Loucy (cell line): ENCODE data around the gene GCSH.

Experiments used
- H2AFZ ChIP-seq: fragments of 200-600 bp; sonication (generic); 2 replicates; pipeline ENCODE4 v1.6.0; 2016; ENCODE audit warnings: antibody characterized with exemption, mild to moderate bottlenecking, low read length, moderate library complexity
- H3F3A ChIP-seq: fragments of 200-600 bp; 2 replicates; pipeline ENCODE4 v1.6.0; 2016; ENCODE audit warnings: antibody characterized with exemption, low read depth, mild to moderate bottlenecking
- H3K27me3 ChIP-seq: fragments of 200-600 bp; sonication (generic); 2 replicates; pipeline ENCODE4 v1.6.1; 2014; ENCODE audit warnings: low read length, mild to moderate bottlenecking; ENCODE audit not compliant: insufficient read depth, poor library complexity, severe bottlenecking
- H3K36me3 ChIP-seq: fragments of 200-600 bp; sonication (generic); 2 replicates; pipeline ENCODE4 v1.6.1; 2016; ENCODE audit warnings: low read length; ENCODE audit not compliant: insufficient read depth
- H3K4me1 ChIP-seq: fragments of 200-600 bp; sonication (generic); 2 replicates; pipeline ENCODE4 v1.5.1; 2014; ENCODE audit warnings: low read length, mild to moderate bottlenecking; ENCODE audit not compliant: insufficient read depth, poor library complexity, severe bottlenecking
- H3K4me2 ChIP-seq: fragments of 200-600 bp; sonication (generic); 2 replicates; pipeline ENCODE4 v1.6.0; 2014; ENCODE audit warnings: antibody characterized with exemption, low read length, low read depth, mild to moderate bottlenecking; ENCODE audit not compliant: poor library complexity, severe bottlenecking
- H3K4me3 ChIP-seq: fragments of 200-600 bp; sonication (generic); 2 replicates; pipeline ENCODE4 v1.5.1; 2014; ENCODE audit warnings: low read length, mild to moderate bottlenecking, mixed read lengths; ENCODE audit not compliant: poor library complexity, severe bottlenecking
- H3K79me2 ChIP-seq: fragments of 200-600 bp; sonication (generic); 2 replicates; pipeline ENCODE4 v1.6.1; 2014; ENCODE audit warnings: low read length; ENCODE audit not compliant: insufficient read depth
- H3K9ac ChIP-seq: fragments of 200-600 bp; sonication (generic); 2 replicates; pipeline ENCODE4 v1.6.0; 2014; ENCODE audit warnings: mild to moderate bottlenecking, low read depth, low read length, moderate library complexity; ENCODE audit not compliant: poor library complexity, severe bottlenecking
- H3K9me2 ChIP-seq: fragments of 200-600 bp; sonication (generic); replicated peaks from 2 replicates; pipeline ENCODE4 v1.6.1; 2016; ENCODE audit warnings: low read depth, low read length, mixed read lengths
- H3K9me3 ChIP-seq: fragments of 200-600 bp; sonication (generic); 2 replicates; pipeline ENCODE4 v1.6.1; 2014; ENCODE audit warnings: mild to moderate bottlenecking, antibody characterized with exemption, low read length, low read depth; ENCODE audit not compliant: insufficient read depth
- H4K20me1 ChIP-seq: fragments of 200-600 bp; sonication (generic); 2 replicates; pipeline ENCODE4 v1.6.0; 2014; ENCODE audit warnings: antibody characterized with exemption, low read length, mild to moderate bottlenecking; ENCODE audit not compliant: insufficient read depth, poor library complexity, severe bottlenecking
- EZH2phosphoT487 ChIP-seq: fragments of 200-600 bp; IDR thresholded peaks from 2 replicates; pipeline ENCODE4 v1.6.1; 2018; ENCODE audit warnings: antibody characterized with exemption, mild to moderate bottlenecking, moderate library complexity, borderline replicate concordance
- TF ChIP-seq, protein P1 (sequence below): fragments of 200-600 bp; sonication (generic); conservative IDR thresholded peaks from 2 replicates; pipeline ENCODE4 v1.5.1; 2014; ENCODE audit warnings: mild to moderate bottlenecking, antibody characterized with exemption, low read length

Gene GCSH

DNA sequence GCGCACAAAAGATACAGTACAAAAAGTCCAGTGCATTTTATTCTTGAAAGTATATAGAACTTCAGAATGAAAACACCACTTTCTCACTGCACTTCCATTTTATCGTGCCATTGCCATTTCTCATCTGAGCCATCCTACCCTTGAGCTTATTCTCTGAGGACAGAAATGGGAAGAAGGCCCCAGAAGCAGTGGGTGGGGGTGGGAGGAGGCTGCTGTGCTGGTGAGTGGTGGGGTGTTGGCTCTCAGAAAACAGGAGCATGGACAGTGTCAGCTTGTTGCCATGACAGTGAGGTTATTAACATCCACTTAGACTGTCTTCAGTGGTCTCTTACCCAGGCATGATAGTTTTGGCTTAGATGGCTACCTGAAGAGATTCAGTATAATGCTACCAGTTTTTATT lies 56.1 kb downstream of the GCSH start:
- Histone ChIP-seq H3K36me3 (peaks cover 37% of the 10 kb centered on the region; the same call in 1 of the 2 replicates), H3K4me1 (peaks cover 39% of the 10 kb centered on the region), H3F3A (no peaks in the 10 kb centered on the region)

DNA sequence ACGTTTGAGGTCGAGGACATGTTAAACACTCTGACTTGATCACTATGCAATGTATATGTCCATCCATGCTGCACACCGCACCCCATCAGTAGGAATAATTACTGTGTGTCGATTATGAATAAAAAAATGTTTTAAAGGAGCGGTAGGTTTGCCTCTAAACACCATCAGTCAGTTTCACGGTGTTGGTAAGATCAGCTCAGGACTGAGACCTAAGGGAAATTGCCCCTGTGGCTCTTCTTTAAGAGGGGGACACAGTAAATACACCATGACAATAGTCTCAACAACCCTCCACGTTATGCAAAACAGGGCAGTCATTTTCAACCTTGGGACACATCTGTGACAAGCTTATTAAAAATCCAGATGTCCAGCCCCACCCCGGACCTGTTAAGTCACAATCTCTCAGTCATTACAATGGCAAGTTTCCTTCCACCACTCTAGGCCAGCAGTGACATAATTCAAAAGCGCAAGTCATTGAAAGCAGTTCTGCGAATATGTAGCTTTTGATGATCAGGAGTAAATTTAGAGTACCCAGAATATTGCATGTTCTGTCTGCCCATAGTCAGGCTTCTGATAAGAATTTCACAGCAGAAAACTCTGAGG lies 59.3 kb downstream of the GCSH start:
- peak overlapping the region; percentile 74 for H2AFZ ChIP-seq
- peaks cover 16% of the 10 kb centered on the region for H4K20me1 ChIP-seq
- H3K36me3 ChIP-seq, result peaks cover 9% of the 10 kb centered on the region; the same call in 1 of the 2 replicates
- no peaks in the 10 kb centered on the region for H3K9me2 ChIP-seq
- H3K4me2 ChIP-seq, result peak overlapping the region; percentile 88
- no peaks in the 10 kb centered on the region for H3F3A ChIP-seq
- H3K4me3 ChIP-seq, result peak overlapping the region; percentile 91
- H3K4me1 ChIP-seq, result peaks cover 39% of the 10 kb centered on the region
- no peaks in the 10 kb centered on the region for H3K27me3 ChIP-seq
- H3K9ac ChIP-seq, result peak overlapping the region; percentile 78
- no peaks in the 10 kb centered on the region for H3K9me3 ChIP-seq
- TF ChIP-seq, protein P1, sequence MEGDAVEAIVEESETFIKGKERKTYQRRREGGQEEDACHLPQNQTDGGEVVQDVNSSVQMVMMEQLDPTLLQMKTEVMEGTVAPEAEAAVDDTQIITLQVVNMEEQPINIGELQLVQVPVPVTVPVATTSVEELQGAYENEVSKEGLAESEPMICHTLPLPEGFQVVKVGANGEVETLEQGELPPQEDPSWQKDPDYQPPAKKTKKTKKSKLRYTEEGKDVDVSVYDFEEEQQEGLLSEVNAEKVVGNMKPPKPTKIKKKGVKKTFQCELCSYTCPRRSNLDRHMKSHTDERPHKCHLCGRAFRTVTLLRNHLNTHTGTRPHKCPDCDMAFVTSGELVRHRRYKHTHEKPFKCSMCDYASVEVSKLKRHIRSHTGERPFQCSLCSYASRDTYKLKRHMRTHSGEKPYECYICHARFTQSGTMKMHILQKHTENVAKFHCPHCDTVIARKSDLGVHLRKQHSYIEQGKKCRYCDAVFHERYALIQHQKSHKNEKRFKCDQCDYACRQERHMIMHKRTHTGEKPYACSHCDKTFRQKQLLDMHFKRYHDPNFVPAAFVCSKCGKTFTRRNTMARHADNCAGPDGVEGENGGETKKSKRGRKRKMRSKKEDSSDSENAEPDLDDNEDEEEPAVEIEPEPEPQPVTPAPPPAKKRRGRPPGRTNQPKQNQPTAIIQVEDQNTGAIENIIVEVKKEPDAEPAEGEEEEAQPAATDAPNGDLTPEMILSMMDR, result no peak
- TF ChIP-seq EZH2phosphoT487, result no peak
- peaks cover 37% of the 10 kb centered on the region for H3K79me2 ChIP-seq

More for the DNA sequence above, 56.1 kb downstream of the GCSH start:
- Histone ChIP-seq H3K4me2 (peak overlapping the region; percentile 88), H3K79me2 (peaks cover 37% of the 10 kb centered on the region), H3K9me3 (no peaks in the 10 kb centered on the region), H3K4me3 (no peak overlapping the region), H3K9ac (no peak overlapping the region), H3K9me2 (no peaks in the 10 kb centered on the region), H2AFZ (no peak overlapping the region), H4K20me1 (peaks cover 16% of the 10 kb centered on the region), H3K27me3 (no peaks in the 10 kb centered on the region)
- TF ChIP-seq, protein P1, result no peak
- no peak for TF ChIP-seq EZH2phosphoT487

DNA sequence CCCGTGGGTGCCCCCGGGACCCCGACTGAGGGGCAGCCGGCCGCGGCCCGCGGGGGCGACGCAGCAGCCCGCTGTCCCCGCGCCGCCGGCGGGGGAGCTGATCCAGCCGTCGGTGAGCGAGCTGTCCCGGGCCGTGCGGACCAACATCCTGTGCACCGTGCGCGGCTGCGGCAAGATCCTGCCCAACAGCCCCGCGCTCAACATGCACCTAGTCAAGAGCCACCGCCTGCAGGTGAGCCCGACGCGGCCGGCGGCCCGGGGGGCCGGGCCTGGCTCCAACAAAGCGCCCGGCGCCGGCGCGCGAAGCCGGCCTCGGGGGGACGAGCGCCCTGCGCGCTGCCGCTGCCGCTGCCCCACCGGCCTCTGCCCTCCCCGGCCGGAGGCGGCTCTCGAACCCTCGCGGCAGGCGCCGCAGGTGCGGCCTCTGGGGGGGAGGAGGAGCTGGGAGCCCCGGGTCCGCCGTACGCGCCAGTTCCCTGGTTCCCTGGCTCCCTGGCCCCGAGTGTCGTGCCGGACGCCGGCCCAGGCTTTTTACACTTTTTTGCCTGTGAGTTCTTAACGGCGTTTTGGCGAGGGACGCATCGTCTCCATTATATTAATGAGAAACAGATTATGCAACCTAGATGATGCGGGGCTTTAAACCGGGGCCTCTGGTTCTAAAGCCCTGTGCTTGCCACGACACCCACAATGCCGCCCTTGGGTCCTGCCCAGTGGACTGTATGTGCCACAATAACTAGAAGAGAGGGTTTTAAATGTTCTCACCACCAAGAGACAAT lies 60.0 kb downstream of the GCSH start:
- Histone ChIP-seq H2AFZ (peak overlapping the region; percentile 74), H3K9me3 (no peaks in the 10 kb centered on the region), H3K4me1 (peaks cover 39% of the 10 kb centered on the region), H3K36me3 (peaks cover 3% of the 10 kb centered on the region; the same call in 1 of the 2 replicates), H3K4me2 (peak overlapping the region; percentile 88), H4K20me1 (peaks cover 16% of the 10 kb centered on the region), H3K9me2 (no peaks in the 10 kb centered on the region), H3F3A (no peaks in the 10 kb centered on the region), H3K27me3 (no peaks in the 10 kb centered on the region), H3K79me2 (peaks cover 37% of the 10 kb centered on the region), H3K4me3 (peak overlapping the region; percentile 91), H3K9ac (peak overlapping the region; percentile 78)
- no peak for TF ChIP-seq EZH2phosphoT487
- TF ChIP-seq, protein P1, result no peak
